Body of pancreas (tissue), 4 donors: Measurements from ENCODE around the gene SPATA45. TPM values are rescaled to one million over a fixed set of nuclear protein-coding genes. Genes with fewer than 3 reads are reported as not detected.
"Not testable (repeated sequence)": the region's sequence is repeated elsewhere in the genome, so short reads cannot be mapped to it uniquely, and the experiment has no call there.

Experiments used
- ATAC-seq: fragments of 150-250 bp; one replicate; pipeline ENCODE4 v1.9.1; 2016
- DNase-seq, 4 donors: peaks; one replicate each; pipeline ENCODE4 v3.0.0-alpha.2; 2019
- H3K27ac ChIP-seq, 4 donors: fragments of 200-600 bp; sonication (generic); 1 replicate in 3 of 4; 2 replicates in 1 of 4; pipeline versions ENCODE4 v1.5.1 to v1.6.1; 2016 to 2019; ENCODE audit warnings: mild to moderate bottlenecking in 1 of 4, mixed read lengths in 1 of 4, moderate library complexity in 1 of 4
- H3K27me3 ChIP-seq, 2 donors: fragments of 200-600 bp; sonication (generic); one replicate each; pipeline ENCODE4 v1.6.0; 2016; ENCODE audit warnings: mild to moderate bottlenecking in 1 of 2
- H3K36me3 ChIP-seq, 2 donors: fragments of 200-600 bp; sonication (generic); replicated peaks in 1 of 2; 2 replicates each; pipeline ENCODE4 v1.5.1; 2016; ENCODE audit warnings: low read depth in 2 of 2; ENCODE audit not compliant: insufficient read depth in 1 of 2
- H3K4me1 ChIP-seq: fragments of 200-600 bp; sonication (generic); one replicate; pipeline ENCODE4 v1.6.0; 2016
- H3K4me3 ChIP-seq, 2 donors: fragments of 200-600 bp; sonication (generic); 1 replicate in 1 of 2; 2 replicates in 1 of 2; pipeline ENCODE4 v1.5.1; 2016 to 2019
- H3K9me3 ChIP-seq, 3 donors: fragments of 200-600 bp; sonication (generic); 1 replicate in 2 of 3; 2 replicates in 1 of 3; pipeline ENCODE4 v1.5.1; 2016
- CTCF ChIP-seq, 7 experiments: fragments of 450-650 bp in 4 of 7; fragments of 200-600 bp in 3 of 7; sonication (generic) in 3 of 7; IDR thresholded peaks; one replicate each; pipeline ENCODE4 v1.5.1; 2016 to 2019; ENCODE audit warnings: antibody characterized with exemption in 7 of 7
- POLR2A ChIP-seq, 3 donors: fragments of 450-650 bp; IDR thresholded peaks; one replicate each; pipeline ENCODE4 v1.6.1; 2016; ENCODE audit warnings: antibody characterized with exemption in 3 of 3, mild to moderate bottlenecking in 2 of 3
- WGBS, 2 donors: methylation state at CpG; one replicate each; pipeline ENCODE4 v1.1.5; 2017; 5-methylcytosine and 5-hydroxymethylcytosine counted together
- intact Hi-C: fragments of 100-400 bp; cut with DNase I; formaldehyde crosslinking; loops from one replicate; pipeline ENCODE4 v1.15.1; 2023
- total RNA-seq, 2 donors: library from RNA; depleted of rRNA; stranded (reverse); fragments of >200 nt; gene quantifications; one replicate each; pipeline ENCODE4 v1.1.0, GENCODE V29; 2016

SPATA45 gene
- total RNA-seq, 2 donors from 2014 or later, result not detected

- TF ChIP-seq CTCF (IDR thresholded peaks at IDR 0.05), result no peak
- TF ChIP-seq POLR2A (IDR thresholded peaks at IDR 0.05), result no peak
- no peak overlapping the region for H3K4me3 ChIP-seq
- intact Hi-C loops, result no loop called here
- ATAC-seq (no peak), DNase-seq (no peak)
- peaks cover 31% of the 10 kb centered on the region for H3K4me1 ChIP-seq
- 88 to 94% methylated on average over 15 to 16 of the region's 16 CpGs for WGBS, 2 donors
- H3K36me3 ChIP-seq, result no peaks in the 10 kb centered on the region
- peak overlapping the region in 1 of 4 donors; percentile 88 for H3K27ac ChIP-seq
- no peaks in the 10 kb centered on the region for H3K9me3 ChIP-seq
- H3K27me3 ChIP-seq, result no peaks in the 10 kb centered on the region
Observed at GRCh38 chr1:212856755-212857154, 9.3 kb upstream of the SPATA45 start.

GRCh38 chr1:212853658-212854057 lies 6.2 kb upstream of the SPATA45 start:
- Histone ChIP-seq H3K36me3 (no peaks in the 10 kb centered on the region), H3K27me3 (no peaks in the 10 kb centered on the region), H3K4me1 (peaks cover 10% of the 10 kb centered on the region), H3K4me3 (no peak overlapping the region), H3K9me3 (no peaks in the 10 kb centered on the region), H3K27ac (no peak overlapping the region)
- TF ChIP-seq POLR2A (IDR thresholded peaks at IDR 0.05) (no peak), CTCF (IDR thresholded peaks at IDR 0.05) (no peak)
- no peak for DNase-seq
- intact Hi-C loops, result no loop called here
- no peak for ATAC-seq
- WGBS, 2 donors, result 71 to 75% methylated on average over 5 of the region's 5 CpGs

- no peak for ATAC-seq
- H3K36me3 ChIP-seq, result no peaks in the 10 kb centered on the region
- no peak for TF ChIP-seq POLR2A (IDR thresholded peaks at IDR 0.05)
- no peak for TF ChIP-seq CTCF (IDR thresholded peaks at IDR 0.05)
- intact Hi-C loops, result no loop called here
- no peaks in the 10 kb centered on the region for H3K9me3 ChIP-seq
- no peak overlapping the region for H3K27ac ChIP-seq
- H3K4me3 ChIP-seq, result no peak overlapping the region
- WGBS, 2 donors, result 85 to 89% methylated on average over 5 of the region's 5 CpGs
- DNase-seq, result no peak
- no peaks in the 10 kb centered on the region for H3K27me3 ChIP-seq
- peaks cover 5% of the 10 kb centered on the region for H3K4me1 ChIP-seq
Observed at GRCh38 chr1:212852105-212852688, 4.7 kb upstream of the SPATA45 start.

GRCh38 chr1:212844521-212844920 lies 2.9 kb downstream of the SPATA45 start:
- H3K36me3 ChIP-seq, H3K4me3 ChIP-seq, ATAC-seq, intact Hi-C loops, H3K27me3 ChIP-seq, H3K4me1 ChIP-seq, H3K27ac ChIP-seq, DNase-seq, H3K9me3 ChIP-seq: not testable (repeated sequence)
- 75 to 93% methylated on average over 3 of the region's 3 CpGs for WGBS, 2 donors

GRCh38 chr1:212838145-212838544 lies 9.3 kb downstream of the SPATA45 start:
- H3K27ac ChIP-seq, result no peak overlapping the region
- H3K9me3 ChIP-seq, result no peaks in the 10 kb centered on the region
- peaks cover 17% of the 10 kb centered on the region for H3K4me1 ChIP-seq
- 59 to 79% methylated on average over 5 of the region's 5 CpGs for WGBS, 2 donors
- TF ChIP-seq CTCF (IDR thresholded peaks at IDR 0.05), result no peak
- TF ChIP-seq POLR2A (IDR thresholded peaks at IDR 0.05), result no peak
- no peaks in the 10 kb centered on the region for H3K27me3 ChIP-seq
- H3K36me3 ChIP-seq, result no peaks in the 10 kb centered on the region
- H3K4me3 ChIP-seq, result no peak overlapping the region
- DNase-seq (no peak), ATAC-seq (no peak)
- intact Hi-C loops, result no loop called here

GRCh38 chr1:212833211-212834207 lies 13.9 kb downstream of the SPATA45 start:
- H3K27ac ChIP-seq, result peak overlapping the region in 3 of 4 donors; percentile 68 to 78 (median 70)
- DNase-seq, result peak; percentile 57 to 79 (median 66)
- WGBS, 2 donors, result 37 to 49% methylated on average over 8 of the region's 8 CpGs

More at GRCh38 chr1:212833211-212834207, 13.9 kb downstream of the SPATA45 start:
- H3K36me3 ChIP-seq, intact Hi-C loops, H3K9me3 ChIP-seq, H3K4me3 ChIP-seq, H3K27me3 ChIP-seq: not testable (repeated sequence)
- H3K4me1 ChIP-seq, result peaks cover 23% of the 10 kb centered on the region
- peak; percentile 87 for ATAC-seq
